Stomach (tissue), 9 donors: ENCODE results near the gene IBA57. TPM values are rescaled to one million over a fixed set of nuclear protein-coding genes. Genes with fewer than 3 reads are reported as not detected.

Experiments
- DNase-seq, 2 donors: peaks; one replicate each; pipeline versions ENCODE4 v3.0.0 to v3.0.0-alpha.2; 2013 to 2019
- H3K27ac ChIP-seq, 5 donors: fragments of 200-600 bp in 4 of 5; sonication (generic) in 4 of 5; one replicate each; pipeline ENCODE4 v1.5.1; 2013 to 2019; ENCODE audit warnings: mild to moderate bottlenecking in 1 of 5, moderate library complexity in 1 of 5
- H3K27me3 ChIP-seq, 3 donors: fragments of 200-600 bp; sonication (generic); one replicate each; pipeline ENCODE4 v1.5.1; 2017 to 2019; ENCODE audit warnings: mixed run types in 1 of 3
- H3K36me3 ChIP-seq, 4 donors: fragments of 200-600 bp; sonication (generic); 1 replicate in 3 of 4; 2 replicates in 1 of 4; pipeline ENCODE4 v1.5.1; 2016 to 2019
- H3K4me1 ChIP-seq, 4 donors: fragments of 200-600 bp; sonication (generic); one replicate each; pipeline ENCODE4 v1.5.1; 2016 to 2019
- H3K4me3 ChIP-seq, 4 donors: fragments of 200-600 bp; sonication (generic) in 3 of 4; one replicate each; pipeline ENCODE4 v1.5.1; 2016 to 2019; ENCODE audit warnings: mild to moderate bottlenecking in 1 of 4
- H3K9me3 ChIP-seq, 4 donors: fragments of 200-600 bp; sonication (generic); one replicate each; pipeline ENCODE4 v1.5.1; 2016 to 2019
- CTCF ChIP-seq, 7 experiments: fragments of 450-650 bp in 4 of 7; fragments of 200-600 bp in 3 of 7; sonication (generic) in 3 of 7; IDR thresholded peaks; one replicate each; pipeline ENCODE4 v1.5.1; 2016 to 2019; ENCODE audit warnings: antibody characterized with exemption in 7 of 7, control low read depth in 2 of 7, mild to moderate bottlenecking in 1 of 7
- EP300 ChIP-seq: sonication (generic); formaldehyde crosslinking; IDR thresholded peaks from one replicate; pipeline ENCODE4 v1.6.1; 2017; ENCODE audit warnings: antibody characterized with exemption
- POLR2A ChIP-seq, 4 donors: fragments of 450-650 bp; IDR thresholded peaks; one replicate each; pipeline ENCODE4 v1.6.1; 2016; ENCODE audit warnings: antibody characterized with exemption in 4 of 4, control low read depth in 2 of 4, mild to moderate bottlenecking in 1 of 4, moderate library complexity in 1 of 4
- POLR2AphosphoS5 ChIP-seq, 3 donors: sonication (generic); formaldehyde crosslinking; IDR thresholded peaks; one replicate each; pipeline ENCODE4 v1.6.1; 2016; ENCODE audit warnings: antibody characterized with exemption in 3 of 3
- WGBS, 5 donors: extraction: QIAGEN DNeasy Blood & Tissue Kit in 3 of 5; methylation state at CpG; one replicate each; pipeline versions ENCODE4 v1.1.5 to v1.1.7; 2013 to 2018; 5-methylcytosine and 5-hydroxymethylcytosine counted together
- intact Hi-C: fragments of 100-400 bp; cut with DNase I; formaldehyde crosslinking; loops from one replicate; pipeline ENCODE4 v1.15.1; 2023; ENCODE audit warnings: low total_unique reads
- polyA plus RNA-seq, 3 donors: library from polyadenylated mRNA; stranded (reverse); fragments of 200-250 nt; gene quantifications; one replicate each; pipeline ENCODE4 v1.2.3, GENCODE V29; 2013
- total RNA-seq, 5 donors: library from RNA; depleted of rRNA; stranded (reverse); fragments of >200 nt; gene quantifications; one replicate each; pipeline versions ENCODE4 v1.1.0 to v1.2.3, GENCODE V29; 2014 to 2016
- donor health status: healthy with polysubstance abuse.
- donor health status: Bipolar disorder and iron deficiency.
- donor health status: healthy.

The IBA57 gene
- total and polyA plus RNA-seq, 8 donors, result 1.2 to 6.1 (median 4.3) TPM

GRCh38 chr1:228134591-228134990 is 31.0 kb upstream of the IBA57 start:
- H3K36me3 ChIP-seq, result no peaks in the 10 kb centered on the region
- no peak for TF ChIP-seq EP300
- TF ChIP-seq CTCF (IDR thresholded peaks at IDR 0.05), result no peak
- no peak for TF ChIP-seq POLR2A (IDR thresholded peaks at IDR 0.05)
- no peak for TF ChIP-seq POLR2AphosphoS5 (IDR thresholded peaks at IDR 0.05)
- H3K4me1 ChIP-seq, result peaks cover 0 to 17% (median 12%) of the 10 kb centered on the region in 4 donors
- no peaks in the 10 kb centered on the region for H3K27me3 ChIP-seq
- 84 to 91% (median 88%) methylated on average over 10 to 12 of the region's 12 CpGs for WGBS, 5 donors
- no peaks in the 10 kb centered on the region for H3K9me3 ChIP-seq
- DNase-seq, result no peak
- no peak overlapping the region for H3K27ac ChIP-seq
- no peak overlapping the region for H3K4me3 ChIP-seq
- intact Hi-C loops, result no loop called here

GRCh38 chr1:228136901-228137300 is 28.7 kb upstream of the IBA57 start:
- no peaks in the 10 kb centered on the region for H3K9me3 ChIP-seq
- H3K4me1 ChIP-seq, result peaks cover 11 to 18% (median 17%) of the 10 kb centered on the region in 4 donors
- H3K4me3 ChIP-seq, result no peak overlapping the region
- no peak overlapping the region for H3K27ac ChIP-seq
- intact Hi-C loops, result no loop called here
- no peaks in the 10 kb centered on the region for H3K36me3 ChIP-seq
- 38 to 50% (median 41%) methylated on average over 1 of the region's 1 CpG for WGBS, 5 donors
- peak in 1 of 2 donors; percentile 36 for DNase-seq
- H3K27me3 ChIP-seq, result no peaks in the 10 kb centered on the region
- TF ChIP-seq CTCF (IDR thresholded peaks at IDR 0.05) (no peak), POLR2AphosphoS5 (IDR thresholded peaks at IDR 0.05) (no peak), EP300 (no peak), POLR2A (IDR thresholded peaks at IDR 0.05) (no peak)

- intact Hi-C loops, result no loop called here
- WGBS, 5 donors, result 20 to 32% (median 23%) methylated on average over 23 to 30 of the region's 30 CpGs
- Histone ChIP-seq H3K27ac (peak overlapping the region; percentile 97 to 99 (median 99)), H3K27me3 (no peaks in the 10 kb centered on the region), H3K4me3 (peak overlapping the region; percentile 65 to 97 (median 88)), H3K36me3 (no peaks in the 10 kb centered on the region), H3K9me3 (no peaks in the 10 kb centered on the region), H3K4me1 (peaks cover 36 to 44% (median 43%) of the 10 kb centered on the region in 4 donors)
- DNase-seq, result no peak
- peak in 1 of 3 donors; percentile 17 for TF ChIP-seq POLR2AphosphoS5 (IDR thresholded peaks at IDR 0.05)
- no peak for TF ChIP-seq POLR2A (IDR thresholded peaks at IDR 0.05)
- no peak for TF ChIP-seq CTCF (IDR thresholded peaks at IDR 0.05)
- TF ChIP-seq EP300, result no peak
Observed at GRCh38 chr1:228139406-228139930, 26.1 kb upstream of the IBA57 start.

GRCh38 chr1:228139931-228140723 is 25.5 kb upstream of the IBA57 start, which contains the start of gene GUK1:
Gene GUK1, plus strand, starts transcription at chr1:228140279. Its CDS starts 24 bp downstream, at chr1:228140303.
- Histone ChIP-seq H3K9me3 (no peaks in the 10 kb centered on the region), H3K4me1 (peaks cover 38 to 51% (median 50%) of the 10 kb centered on the region in 4 donors), H3K4me3 (peak within 1 kb of the TSS; percentile 65 to 97 (median 88)), H3K27me3 (no peaks in the 10 kb centered on the region), H3K27ac (peak within 1 kb of the TSS; percentile 97 to 99 (median 99)), H3K36me3 (peaks cover 0 to 4% (median 2%) of the 10 kb centered on the region in 4 donors)
- intact Hi-C loops, result loop anchor here (10.0 kb wide), 1 partner anchor 45 kb away; no protein-coding TSS in a partner anchor
- 0 to 2% (median 0%) methylated on average over 22 to 95 of the region's 95 CpGs for WGBS, 5 donors
- peak; percentile 97 to 99 (median 98) for TF ChIP-seq POLR2AphosphoS5 (IDR thresholded peaks at IDR 0.05)
- no peak for TF ChIP-seq EP300
- peak in 5 of 7 experiments; percentile 11 to 55 (median 19) for TF ChIP-seq CTCF (IDR thresholded peaks at IDR 0.05)
- TF ChIP-seq POLR2A (IDR thresholded peaks at IDR 0.05), result peak in 2 of 4 donors; percentile 82 to 98
- peak; percentile 100 for DNase-seq
